IMR-90 (cell line): ENCODE results near the gene USP24. TPM values are rescaled to one million over a fixed set of nuclear protein-coding genes. Genes with fewer than 3 reads are reported as not detected.

Experiments used
- ATAC-seq: fragments of 200-7000 bp; cut with Tn5 transposase; 2 replicates; pipeline ENCODE4 v1.9.1; 2020; ENCODE audit warnings: low read depth, mild to moderate bottlenecking, moderate library complexity
- BruUV-seq: library from RNA; stranded (reverse); fragments of 400-500 nt; replicated peaks from 2 replicates; lab custom pipeline; 2021; lab: Mats Ljungman, UMichigan
- CTCF ChIA-PET: fragments of 300-600 bp; formaldehyde crosslinking; extraction: SDS; loops from one replicate; lab custom pipeline; 2021; ENCODE audit warnings: antibody characterized with exemption; lab: Yijun Ruan, JAX
- POLR2A ChIA-PET: fragments of 300-600 bp; sonication (Branson Sonifier 250); formaldehyde crosslinking; loops from one replicate; lab custom pipeline; 2022; ENCODE audit warnings: antibody characterized with exemption; ENCODE audit not compliant: unreplicated experiment; lab: Charles Lee
- DNase-seq: peaks from one replicate; pipeline ENCODE4 v3.0.0; 2013
- H2AFZ ChIP-seq: replicated peaks from 2 replicates; pipeline ENCODE3; 2013; ENCODE audit warnings: low read length, mild to moderate bottlenecking; ENCODE audit not compliant: poor library complexity
- H2AK5ac ChIP-seq: 2 replicates; pipeline ENCODE4 v1.6.1; 2013; ENCODE audit warnings: low read depth, low read length, inconsistent platforms
- H2AK9ac ChIP-seq: replicated peaks from 2 replicates; pipeline ENCODE3; 2013; ENCODE audit warnings: mild to moderate bottlenecking, low read depth, low read length, moderate library complexity; ENCODE audit not compliant: poor library complexity
- H2BK120ac ChIP-seq: 2 replicates; pipeline ENCODE4 v1.6.1; 2013; ENCODE audit warnings: low read depth, low read length, inconsistent platforms
- H2BK15ac ChIP-seq: 3 replicates; pipeline ENCODE4 v1.6.1; 2013; ENCODE audit warnings: low read depth, low read length, inconsistent platforms
- H2BK20ac ChIP-seq: 2 replicates; pipeline ENCODE4 v1.6.1; 2013; ENCODE audit warnings: low read depth, mild to moderate bottlenecking, inconsistent platforms, low read length, moderate library complexity
- H2BK5ac ChIP-seq: 2 replicates; pipeline ENCODE4 v1.6.1; 2013; ENCODE audit warnings: mild to moderate bottlenecking, low read depth, low read length, inconsistent platforms; ENCODE audit not compliant: poor library complexity, severe bottlenecking
- H3K14ac ChIP-seq: replicated peaks from 2 replicates; pipeline ENCODE4 v1.6.1; 2013; ENCODE audit warnings: low read depth, low read length, inconsistent platforms
- H3K18ac ChIP-seq: 2 replicates; pipeline ENCODE4 v1.6.1; 2013; ENCODE audit warnings: low read depth, low read length, control low read depth
- H3K23ac ChIP-seq: 2 replicates; pipeline ENCODE4 v1.6.1; 2013; ENCODE audit warnings: low read depth, low read length, inconsistent platforms
- H3K27ac ChIP-seq: 2 replicates; pipeline ENCODE4 v1.5.1; 2013; ENCODE audit warnings: mild to moderate bottlenecking, control low read depth, low read length; ENCODE audit not compliant: insufficient read depth
- H3K27me3 ChIP-seq: 2 replicates; pipeline ENCODE4 v1.6.1; 2013; ENCODE audit warnings: low read length; ENCODE audit not compliant: control insufficient read depth, insufficient read depth
- H3K36me3 ChIP-seq: 2 replicates; pipeline ENCODE4 v1.6.1; 2013; ENCODE audit warnings: low read length, mixed read lengths; ENCODE audit not compliant: control insufficient read depth, insufficient read depth
- H3K4ac ChIP-seq: 2 replicates; pipeline ENCODE4 v1.6.1; 2013; ENCODE audit warnings: low read depth, low read length, inconsistent platforms
- H3K4me1 ChIP-seq: 2 replicates; pipeline ENCODE4 v1.6.1; 2013; ENCODE audit warnings: low read length, mixed read lengths; ENCODE audit not compliant: control insufficient read depth, insufficient read depth
- H3K4me2 ChIP-seq: 2 replicates; pipeline ENCODE4 v1.6.1; 2013; ENCODE audit warnings: low read depth, mild to moderate bottlenecking, control low read depth, low read length, moderate library complexity
- H3K4me3 ChIP-seq: 2 replicates; pipeline ENCODE4 v1.5.1; 2013; ENCODE audit warnings: low read depth, mild to moderate bottlenecking, control low read depth, low read length, moderate library complexity; ENCODE audit not compliant: insufficient read depth
- H3K56ac ChIP-seq: 2 replicates; pipeline ENCODE4 v1.6.1; 2013; ENCODE audit warnings: low read length, inconsistent platforms; ENCODE audit not compliant: insufficient read depth; ENCODE audit errors: extremely low read depth
- H3K79me1 ChIP-seq, 2 experiments: 2 replicates each; pipeline ENCODE4 v1.6.1; 2013; ENCODE audit warnings: low read length in 2 of 2, inconsistent platforms in 1 of 2, low read depth in 1 of 2
- H3K9ac ChIP-seq: 2 replicates; pipeline ENCODE4 v1.6.1; 2013; ENCODE audit warnings: low read depth, low read length, control low read depth
- H3K9me1 ChIP-seq: 2 replicates; pipeline ENCODE4 v1.6.1; 2013; ENCODE audit warnings: low read length, inconsistent platforms; ENCODE audit not compliant: insufficient read depth
- H3K9me3 ChIP-seq: 2 replicates; pipeline ENCODE4 v1.6.1; 2013; ENCODE audit warnings: low read length; ENCODE audit not compliant: control insufficient read depth, insufficient read depth
- H4K20me1 ChIP-seq: 2 replicates; pipeline ENCODE4 v1.6.1; 2013; ENCODE audit warnings: low read length, inconsistent platforms; ENCODE audit not compliant: insufficient read depth
- H4K5ac ChIP-seq: 2 replicates; pipeline ENCODE4 v1.6.1; 2013; ENCODE audit warnings: mild to moderate bottlenecking, low read depth, low read length, control low read depth
- H4K8ac ChIP-seq, 2 experiments: 2 replicates each; pipeline ENCODE4 v1.6.1; 2013; ENCODE audit warnings: low read depth in 2 of 2, low read length in 2 of 2, control low read depth in 1 of 2, inconsistent platforms in 1 of 2
- H4K91ac ChIP-seq: 2 replicates; pipeline ENCODE4 v1.6.1; 2013; ENCODE audit warnings: low read depth, low read length, inconsistent platforms; ENCODE audit not compliant: insufficient read depth
- MAZ ChIP-seq: IDR thresholded peaks from 2 replicates; pipeline ENCODE4 v1.6.1; 2012; ENCODE audit warnings: low read depth, mild to moderate bottlenecking, low read length, improper control_type of control experiment, moderate library complexity, borderline replicate concordance
- USF2 ChIP-seq: fragments of 150-350 bp; IDR thresholded peaks from 2 replicates; pipeline ENCODE4 v1.6.1; 2017; ENCODE audit warnings: mild to moderate bottlenecking, antibody characterized with exemption, low read length, low read depth
- WGBS, 2 experiments: methylation state at CpG; one replicate each; pipeline versions ENCODE4 v1.1.5 to v1.1.7; 2013; ENCODE audit warnings: missing lambda C conversion rate in 2 of 2; ENCODE audit not compliant: insufficient read length in 1 of 2; ENCODE audit errors: extremely low coverage in 2 of 2; 5-methylcytosine and 5-hydroxymethylcytosine counted together
- dilution Hi-C: fragments of 300-500 bp; cut with HindIII; formaldehyde crosslinking; loops from one replicate; pipeline ENCODE4 v1.14.3; 2018; ENCODE audit warnings: low sequenced_read_pairs; ENCODE audit not compliant: unreplicated experiment
- in situ Hi-C: fragments of 300-500 bp; cut with MboI; formaldehyde crosslinking; loops from 3 replicates; pipeline ENCODE4 v1.14.3; 2019; ENCODE audit warnings: low sequenced_read_pairs, inconsistent platforms, mixed read lengths
- intact Hi-C: fragments of 100-400 bp; cut with micrococcal nuclease; formaldehyde crosslinking; loops from 2 replicates; pipeline ENCODE4 v1.10.0; 2022
- polyA plus RNA-seq, 3 experiments: library from polyadenylated mRNA; depleted of rRNA; stranded (reverse); fragments of >200 nt; gene quantifications; 2 replicates each; pipeline ENCODE4 v1.2.3, GENCODE V29; 2012; ENCODE audit warnings: low replicate concordance in 1 of 3
- total RNA-seq: library from RNA; depleted of rRNA; stranded (reverse); fragments of >200 nt; gene quantifications from 2 replicates; pipeline ENCODE4 v1.2.3, GENCODE V29; 2012

Gene USP24
- total and polyA plus RNA-seq, 2 of the 4 experiments (the other 2 are of a cell fraction), result 8.4 to 36.7 TPM

DNA sequence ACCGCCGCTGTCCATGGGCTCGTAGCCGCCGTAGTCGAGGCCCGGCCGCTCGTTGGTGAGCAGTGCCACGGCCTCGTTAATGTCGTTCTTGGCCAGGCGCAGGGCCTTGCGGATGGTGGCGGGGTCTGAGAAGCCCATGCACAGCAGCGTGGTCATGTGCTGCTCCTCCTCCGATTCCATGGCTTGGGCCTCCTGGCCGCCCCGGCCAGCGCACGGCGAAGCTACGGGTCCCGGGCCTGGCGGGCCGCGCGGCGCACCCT lies 300 bp downstream of the USP24 start:
- in situ Hi-C loops (no loop called here), dilution Hi-C loops (no loop called here), intact Hi-C loops (loop anchor here (2.0 kb wide), 1 partner anchor 74 kb away; no protein-coding TSS in a partner anchor)
- DNase-seq (peak; percentile 49), ATAC-seq (peak; percentile 52)
- 0% methylated on average over 2 of the region's 29 CpGs; no CpG with 5 or more reads in 1 of the 2 experiments for WGBS, 2 experiments
- peak overlapping the region; percentile 98 for H2AK5ac ChIP-seq
- H4K20me1 ChIP-seq, result peaks cover 14% of the 10 kb centered on the region
- H3K36me3 ChIP-seq, result no peaks in the 10 kb centered on the region
- H3K14ac ChIP-seq, result peak overlapping the region; percentile 99
- ChIA-PET POLR2A (no interaction called here), CTCF (no interaction called here)
- H2AK9ac ChIP-seq, result peak overlapping the region; percentile 97
- H3K23ac ChIP-seq, result peak overlapping the region; percentile 97
- H3K4me2 ChIP-seq, result peak overlapping the region; percentile 84
- H3K4me1 ChIP-seq, result peaks cover 6% of the 10 kb centered on the region; the same call in 1 of the 2 replicates
- peak overlapping the region; percentile 94 for H3K18ac ChIP-seq
- peak overlapping the region; percentile 99 for H3K4me3 ChIP-seq
- H3K4ac ChIP-seq, result peak overlapping the region; percentile 99
- H3K56ac ChIP-seq, result peak overlapping the region; percentile 80
- H2BK20ac ChIP-seq, result no peak overlapping the region
- H2AFZ ChIP-seq, result peak overlapping the region; percentile 98
- H2BK15ac ChIP-seq, result no peak overlapping the region
- peak overlapping the region; percentile 97 for H4K91ac ChIP-seq
- peak overlapping the region; percentile 95 for H2BK5ac ChIP-seq
- peak; percentile 52 for TF ChIP-seq USF2
- TF ChIP-seq MAZ, result no peak
- peak overlapping the region; percentile 99 for H3K27ac ChIP-seq
- peaks cover 11% of the 10 kb centered on the region for H3K9me1 ChIP-seq
- H2BK120ac ChIP-seq, result peak overlapping the region; percentile 72
- no peaks in the 10 kb centered on the region for H3K9me3 ChIP-seq
- no peaks in the 10 kb centered on the region for H3K27me3 ChIP-seq
- H4K5ac ChIP-seq, result peak overlapping the region; percentile 99
- H3K9ac ChIP-seq, result peak overlapping the region; percentile 100
- peaks cover 16 to 43% of the 10 kb centered on the region in 2 experiments; a peak in 3 of 4 replicates for H3K79me1 ChIP-seq
- TSS peak; percentile 92 for BruUV-seq
- peak overlapping the region; percentile 98 to 99 for H4K8ac ChIP-seq
